ENCODE results near the gene AGPAT3. TPM values are rescaled to one million over a fixed set of nuclear protein-coding genes. Genes with fewer than 3 reads are reported as not detected.

The AGPAT3 gene
- total RNA-seq, 1 experiment from 2014 or later: 13.0 TPM

DNA sequence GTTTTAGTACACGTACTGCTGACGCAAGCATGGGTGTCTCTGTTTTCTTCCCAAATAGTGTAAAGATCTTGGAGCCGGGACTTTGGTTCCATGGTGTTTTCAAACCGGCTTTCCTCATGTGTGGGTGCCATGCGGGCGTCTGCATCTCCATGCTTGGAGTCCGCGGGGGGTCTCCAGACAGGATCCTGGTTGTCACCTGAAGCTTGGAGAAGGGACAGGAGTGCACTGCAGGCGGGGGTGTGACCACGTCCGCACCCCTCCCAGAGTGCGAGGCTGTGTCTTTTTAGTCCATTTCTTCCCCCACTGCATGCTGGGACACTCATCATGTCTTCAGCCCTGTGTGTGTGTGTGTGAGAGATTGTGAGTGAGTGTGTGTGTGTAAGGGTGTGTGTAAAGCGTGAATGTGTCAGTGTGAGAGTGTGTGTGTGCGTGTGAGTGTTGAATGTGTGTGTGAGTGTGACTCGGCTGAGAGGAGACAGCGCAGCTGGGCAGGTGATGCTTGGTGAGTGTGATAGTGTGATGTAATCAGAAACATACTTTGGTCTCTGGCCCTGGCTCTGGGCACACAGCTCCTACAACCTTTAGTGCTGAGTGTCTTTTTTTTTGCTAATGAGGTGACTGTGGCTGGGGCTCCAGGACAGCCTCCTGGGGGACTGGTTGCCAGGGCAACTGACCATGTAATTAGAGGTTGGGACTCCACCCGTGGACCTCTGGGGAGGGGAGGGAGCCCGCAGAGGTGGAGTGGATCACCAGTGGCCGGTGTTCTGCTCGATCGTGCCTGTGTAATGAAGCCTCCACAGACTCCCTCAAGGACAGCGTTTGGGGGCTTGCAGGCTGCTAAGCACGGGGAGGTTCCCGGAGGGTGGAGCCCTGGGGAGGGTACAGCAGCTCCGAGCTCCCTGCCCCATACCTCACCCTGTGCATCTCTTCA is 55.1 kb downstream of the AGPAT3 start:
- Histone ChIP-seq H3K9ac (ENCODE audit: extremely low read depth, insufficient read length, low read length) (no peak overlapping the region), H2BK120ac (ENCODE audit: low read depth, low read length, poor library complexity, severe bottlenecking) (no peak overlapping the region), H2BK20ac (ENCODE audit: low read depth, low read length, poor library complexity, severe bottlenecking) (no peak overlapping the region), H3K27ac (ENCODE audit: insufficient read length, low read depth, low read length) (no peak overlapping the region), H3K4ac (ENCODE audit: low read depth, low read length) (no peak overlapping the region), H3K9me3 (ENCODE audit: control insufficient read depth, low read depth, low read length) (no peaks in the 10 kb centered on the region), H2AFZ (ENCODE audit: low read length) (no peak overlapping the region), H3K23ac (ENCODE audit: insufficient read length, low read depth, low read length) (no peak overlapping the region), H3K56ac (ENCODE audit: insufficient read length, low read depth, low read length) (no peak overlapping the region), H4K8ac (replicated peaks; ENCODE audit: insufficient read length, low read depth, low read length) (no peak overlapping the region), H3T11ph (ENCODE audit: low read length) (no peak overlapping the region), H3K27me3 (ENCODE audit: insufficient read depth, low read length) (no peaks in the 10 kb centered on the region), H3K79me1 (ENCODE audit: insufficient read depth, low read depth, low read length, poor library complexity, severe bottlenecking) (no peaks in the 10 kb centered on the region), H3K4me2 (ENCODE audit: insufficient read depth, insufficient read length, low read length) (no peak overlapping the region), H3K79me2 (ENCODE audit: insufficient read depth, low read length) (no peaks in the 10 kb centered on the region), H2AK5ac (ENCODE audit: insufficient read length, low read length) (no peak overlapping the region), H3K18ac (ENCODE audit: insufficient read length, low read depth, low read length) (no peak overlapping the region), H3K4me1 (ENCODE audit: insufficient read depth, low read length) (peaks cover 3% of the 10 kb centered on the region; the same call in 1 of the 2 replicates), H2BK15ac (ENCODE audit: low read depth, low read length) (no peak overlapping the region), H4K5ac (ENCODE audit: insufficient read length, low read depth, low read length) (no peak overlapping the region), H4K20me1 (ENCODE audit: control insufficient read depth, insufficient read depth, insufficient read length) (no peaks in the 10 kb centered on the region), H3K23me2 (ENCODE audit: insufficient read length, low read depth, low read length, poor library complexity, severe bottlenecking) (no peaks in the 10 kb centered on the region), H2BK12ac (ENCODE audit: insufficient read length, low read depth, low read length) (no peak overlapping the region), H4K91ac (ENCODE audit: insufficient read length, low read depth, low read length) (no peak overlapping the region), H2BK5ac (ENCODE audit: insufficient read length, low read length) (no peak overlapping the region), H3K14ac (ENCODE audit: insufficient read depth, low read length) (no peak overlapping the region; the same call in 1 of the 2 replicates)
- TF ChIP-seq, protein P1, sequence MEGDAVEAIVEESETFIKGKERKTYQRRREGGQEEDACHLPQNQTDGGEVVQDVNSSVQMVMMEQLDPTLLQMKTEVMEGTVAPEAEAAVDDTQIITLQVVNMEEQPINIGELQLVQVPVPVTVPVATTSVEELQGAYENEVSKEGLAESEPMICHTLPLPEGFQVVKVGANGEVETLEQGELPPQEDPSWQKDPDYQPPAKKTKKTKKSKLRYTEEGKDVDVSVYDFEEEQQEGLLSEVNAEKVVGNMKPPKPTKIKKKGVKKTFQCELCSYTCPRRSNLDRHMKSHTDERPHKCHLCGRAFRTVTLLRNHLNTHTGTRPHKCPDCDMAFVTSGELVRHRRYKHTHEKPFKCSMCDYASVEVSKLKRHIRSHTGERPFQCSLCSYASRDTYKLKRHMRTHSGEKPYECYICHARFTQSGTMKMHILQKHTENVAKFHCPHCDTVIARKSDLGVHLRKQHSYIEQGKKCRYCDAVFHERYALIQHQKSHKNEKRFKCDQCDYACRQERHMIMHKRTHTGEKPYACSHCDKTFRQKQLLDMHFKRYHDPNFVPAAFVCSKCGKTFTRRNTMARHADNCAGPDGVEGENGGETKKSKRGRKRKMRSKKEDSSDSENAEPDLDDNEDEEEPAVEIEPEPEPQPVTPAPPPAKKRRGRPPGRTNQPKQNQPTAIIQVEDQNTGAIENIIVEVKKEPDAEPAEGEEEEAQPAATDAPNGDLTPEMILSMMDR (conservative IDR thresholded peaks at IDR 0.05): no peak
- 100% methylated on average over 3 of the region's 25 CpGs for WGBS (ENCODE audit: extremely low coverage, insufficient read length, low lambda C conversion rate)
- peak overlapping the region in 2 of 3 experiments; percentile 0 to 1; a peak in 1 of 7 replicates for H3K27ac Mint-ChIP-seq
- DNase-seq: no peak
- peaks cover 0 to 2% (median 0%) of the 10 kb centered on the region in 3 experiments; a peak in 1 of 7 replicates for H3K36me3 Mint-ChIP-seq (ENCODE audit: insufficient read depth in 1 of 3, low read depth in 3 of 3)
- H3K27me3 Mint-ChIP-seq (ENCODE audit: low read depth): peaks cover 10% of the 10 kb centered on the region
- H3K9me3 Mint-ChIP-seq: no peaks in the 10 kb centered on the region
- H3K4me1 Mint-ChIP-seq: peaks cover 42 to 51% of the 10 kb centered on the region in 2 experiments
- H3K4me3 Mint-ChIP-seq: no peak overlapping the region; a peak in 1 of 5 replicates
